Tibial nerve (tissue), 3 donors: ENCODE data around the gene VOPP1.

Source experiments
- CTCF ChIP-seq, 5 experiments: fragments of 200-600 bp in 3 of 5; fragments of 450-650 bp in 2 of 5; sonication (generic) in 3 of 5; IDR thresholded peaks; one replicate each; pipeline ENCODE4 v1.5.1; 2016 to 2019; ENCODE audit warnings: antibody characterized with exemption in 5 of 5, mild to moderate bottlenecking in 3 of 5, moderate library complexity in 2 of 5
- POLR2A ChIP-seq, 2 donors: fragments of 450-650 bp; IDR thresholded peaks; one replicate each; pipeline ENCODE4 v1.6.1; 2017; ENCODE audit warnings: antibody characterized with exemption in 2 of 2, mild to moderate bottlenecking in 2 of 2, moderate library complexity in 2 of 2

DNA sequence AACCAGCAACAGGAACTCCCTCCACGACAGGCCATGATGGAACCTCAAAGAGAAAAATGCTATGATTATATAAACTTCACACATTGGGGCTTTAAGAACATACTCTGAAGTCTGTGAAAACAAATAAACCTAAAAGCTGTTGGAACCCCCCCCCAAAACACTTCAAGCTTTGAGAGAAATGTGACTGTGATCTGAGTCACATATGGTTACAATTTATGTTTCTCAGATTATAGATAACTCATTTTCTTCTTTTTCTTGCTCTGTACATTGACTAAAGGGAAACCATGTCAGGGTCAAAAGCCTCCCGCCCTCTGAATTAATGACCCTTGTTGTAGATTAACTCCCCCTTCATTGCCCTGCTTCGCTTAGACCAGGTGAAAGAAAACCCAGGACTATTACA is 15.8 kb downstream of the VOPP1 start:
- TF ChIP-seq POLR2A (IDR thresholded peaks at IDR 0.05) (no peak), CTCF (IDR thresholded peaks at IDR 0.05) (no peak)
